ENCODE results near the gene C19orf25.

Gene C19orf25

DNA sequence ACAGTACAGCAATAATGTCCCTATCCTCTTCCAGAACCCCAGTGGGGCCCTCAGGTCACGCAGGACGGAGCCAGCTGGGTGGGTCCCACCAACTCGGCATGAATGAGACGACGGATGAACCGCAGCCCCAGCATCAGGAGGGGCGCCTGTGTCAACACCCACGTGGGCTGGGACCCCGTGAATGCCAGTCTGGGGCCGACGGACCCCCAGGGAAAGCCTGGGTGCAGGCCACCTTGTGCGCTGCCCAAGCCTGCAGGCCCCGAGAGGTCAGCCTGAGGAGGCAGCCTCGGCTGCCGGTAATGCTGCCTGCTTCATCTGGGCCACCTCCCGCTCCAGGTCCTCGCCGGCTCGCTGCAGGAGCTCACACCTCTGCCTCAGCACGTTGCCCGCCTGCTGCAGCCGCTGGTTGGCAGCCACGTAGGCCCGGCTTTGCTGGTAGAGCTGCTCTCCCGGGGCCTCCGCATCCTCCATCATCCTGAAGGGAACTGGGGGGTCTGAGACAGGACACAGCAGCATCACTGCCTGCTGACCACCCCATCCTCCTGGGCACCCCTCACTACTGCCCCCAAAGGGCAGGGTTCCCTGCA lies 4.2 kb downstream of the C19orf25 start:
- DNase-seq = no peak

DNA sequence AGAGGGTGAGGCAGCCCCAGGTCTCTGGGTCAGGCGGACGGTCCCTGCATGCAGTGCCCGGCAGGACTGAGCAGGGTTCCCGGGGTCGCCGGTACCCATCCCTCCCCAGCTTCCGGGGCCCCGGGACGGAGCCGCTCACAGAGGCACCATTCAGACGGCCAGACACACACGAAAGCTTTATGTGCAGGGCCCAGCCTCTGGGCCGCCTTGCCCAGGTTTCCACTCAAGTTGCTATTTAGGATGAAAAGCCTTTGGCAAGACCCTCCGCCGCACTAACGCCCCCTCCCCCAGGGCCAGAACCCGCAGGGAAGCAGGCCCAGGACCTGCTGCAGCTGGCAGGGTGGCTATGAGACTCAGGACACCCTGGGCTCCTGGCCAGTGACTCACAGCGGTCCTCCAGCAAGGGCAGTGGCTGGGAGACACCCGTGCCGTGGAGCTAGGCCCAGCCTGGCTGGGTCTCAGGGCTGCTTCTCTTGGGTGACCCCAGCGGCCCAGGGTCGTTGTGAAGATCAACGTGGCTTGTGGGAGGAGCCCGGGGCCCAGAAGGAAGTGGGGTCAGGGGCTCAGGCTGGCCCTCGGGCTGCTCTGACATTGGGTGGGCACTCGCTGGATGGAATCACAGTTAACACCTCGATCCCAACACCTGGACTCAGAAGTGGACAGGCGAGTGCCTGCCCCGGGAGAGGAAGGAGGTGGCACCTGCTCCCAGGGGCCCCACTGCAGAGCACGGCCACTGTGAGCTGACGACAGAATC lies 4.8 kb downstream of the C19orf25 start:
- DNase-seq = no peak

DNA sequence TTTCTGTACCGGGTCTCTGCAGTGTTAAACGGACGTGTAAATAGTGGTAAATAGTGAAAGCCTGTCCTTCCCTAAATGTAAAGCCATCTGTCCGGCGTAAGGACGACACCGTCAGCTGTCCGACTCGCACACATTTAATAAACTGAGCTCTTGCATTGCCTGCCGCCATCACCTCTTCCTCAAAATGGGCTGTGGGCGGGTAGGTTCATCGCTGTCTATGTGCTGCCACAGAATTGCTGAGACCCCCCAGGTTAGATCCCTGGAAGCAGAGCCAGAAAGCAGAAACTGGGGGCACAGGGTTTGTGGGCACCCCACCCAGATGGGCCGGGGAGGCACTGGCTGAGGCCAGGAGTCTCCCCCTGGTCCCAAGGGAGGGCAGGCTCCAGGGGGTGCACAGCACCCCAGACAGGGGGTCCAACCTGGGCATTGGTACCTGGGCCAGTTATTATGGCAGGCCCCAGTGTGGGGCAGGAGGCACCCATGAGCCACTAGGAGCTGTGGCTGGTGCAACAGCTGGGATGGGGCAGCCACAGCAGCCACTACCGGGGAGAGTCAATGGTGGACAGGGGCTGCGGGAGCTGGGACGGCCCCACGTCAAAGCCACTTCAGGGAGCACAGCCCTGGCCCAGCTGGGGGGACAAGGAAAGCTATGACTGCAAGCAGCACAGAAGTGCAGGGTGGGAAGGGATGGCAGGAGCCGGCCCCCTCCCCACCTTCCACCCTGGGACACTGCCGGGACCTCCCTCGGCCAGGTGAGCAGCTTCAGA lies 5.7 kb downstream of the C19orf25 start:
- no peak for DNase-seq

DNA sequence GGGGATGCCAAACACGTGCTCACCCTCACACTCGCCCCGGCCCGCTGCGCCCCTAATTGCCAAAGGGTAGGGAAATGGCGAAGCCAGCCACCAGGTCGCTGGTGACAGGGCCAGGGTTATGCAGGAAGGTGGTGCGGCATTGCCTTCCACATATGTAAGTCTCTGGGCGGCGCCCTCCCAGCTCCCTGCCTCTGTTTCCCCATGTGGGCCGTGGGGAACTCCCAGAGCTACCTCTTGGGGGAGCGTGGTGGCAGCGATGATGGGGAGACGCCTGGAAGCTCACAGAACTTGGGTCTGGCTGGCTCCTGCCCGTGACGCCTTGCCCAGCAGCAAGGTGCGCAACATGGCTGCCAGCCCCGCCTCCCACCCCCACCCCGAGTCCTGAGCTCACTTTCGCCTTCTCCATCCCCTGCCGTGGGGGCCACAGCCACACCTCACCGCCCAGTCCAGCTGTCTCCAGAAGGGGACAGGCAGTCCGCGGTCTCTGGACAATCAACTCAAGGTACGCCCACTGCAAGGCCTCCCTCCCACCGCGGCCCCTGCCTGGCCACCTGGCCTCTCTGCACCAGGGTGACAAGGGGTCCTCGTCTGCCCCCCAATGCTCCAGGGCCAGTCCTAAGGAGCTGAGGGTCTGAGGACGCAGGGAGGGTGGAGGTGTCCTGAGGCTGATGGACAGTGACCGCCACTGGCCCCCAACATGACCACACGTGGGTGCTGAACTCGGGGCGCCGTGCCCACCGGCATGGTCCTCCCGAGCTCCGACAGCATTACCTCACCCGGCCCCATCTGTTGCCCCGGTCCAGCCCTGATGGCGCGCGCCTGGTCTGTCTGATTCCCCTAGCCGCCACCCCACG lies 6.6 kb downstream of the C19orf25 start:
- DNase-seq = no peak

DNA sequence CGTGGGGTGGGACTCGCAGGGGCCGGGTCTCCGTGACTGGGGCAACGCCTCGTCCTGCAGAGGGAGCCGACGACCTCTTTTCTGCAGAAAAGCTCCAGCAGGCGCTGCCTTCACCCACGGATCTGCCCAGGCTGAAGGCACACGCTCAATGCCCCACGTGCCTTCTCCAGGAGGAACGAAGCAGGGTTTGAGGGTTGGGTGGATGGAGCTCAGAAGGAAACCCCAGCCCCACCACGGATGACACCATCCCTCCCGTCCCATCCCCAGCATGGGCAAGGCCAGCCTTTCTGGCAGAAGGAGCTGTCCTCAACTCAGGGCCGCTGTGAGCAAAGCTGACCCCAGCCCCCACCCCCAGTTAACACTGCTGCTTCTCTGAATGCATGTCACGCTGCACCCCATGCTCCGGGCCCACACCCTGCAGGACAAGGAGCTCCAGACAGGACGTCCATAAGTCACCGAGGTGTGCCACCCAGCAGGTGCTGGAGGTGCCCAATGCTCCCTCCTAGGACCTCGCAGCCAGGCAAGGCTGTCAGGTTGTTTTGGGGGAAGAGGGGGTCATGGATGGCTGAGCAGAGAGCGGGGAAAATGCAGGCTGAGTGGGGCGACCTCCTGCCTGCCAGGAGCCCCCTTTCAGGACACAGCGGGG lies 7.4 kb downstream of the C19orf25 start:
- DNase-seq = no peak

DNA sequence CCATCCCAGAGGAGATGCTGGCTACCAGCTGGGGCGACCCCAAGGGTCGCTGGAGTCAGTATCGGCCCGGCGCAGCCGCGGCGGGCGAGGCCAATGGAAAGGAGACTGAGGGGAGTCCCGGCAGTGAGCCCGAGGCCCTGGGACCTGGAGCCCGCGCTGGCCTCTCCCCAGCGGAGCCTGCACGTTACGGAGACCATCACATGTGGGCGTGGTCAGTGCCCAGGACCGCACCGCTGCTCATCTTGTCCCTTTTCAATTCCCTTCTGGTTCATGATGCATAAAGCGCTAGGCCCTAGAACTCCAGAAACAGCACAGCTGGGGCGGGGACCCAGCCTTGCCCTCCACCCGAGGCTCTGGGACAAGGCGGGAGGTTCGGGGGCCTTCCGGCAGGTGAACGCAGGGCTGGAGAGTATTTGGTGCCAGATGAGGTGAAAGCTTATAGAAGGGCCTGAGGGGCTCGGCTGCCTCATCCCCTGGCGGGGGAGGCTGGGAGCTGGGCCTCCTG lies 8.0 kb downstream of the C19orf25 start:
- DNase-seq = no peak

DNA sequence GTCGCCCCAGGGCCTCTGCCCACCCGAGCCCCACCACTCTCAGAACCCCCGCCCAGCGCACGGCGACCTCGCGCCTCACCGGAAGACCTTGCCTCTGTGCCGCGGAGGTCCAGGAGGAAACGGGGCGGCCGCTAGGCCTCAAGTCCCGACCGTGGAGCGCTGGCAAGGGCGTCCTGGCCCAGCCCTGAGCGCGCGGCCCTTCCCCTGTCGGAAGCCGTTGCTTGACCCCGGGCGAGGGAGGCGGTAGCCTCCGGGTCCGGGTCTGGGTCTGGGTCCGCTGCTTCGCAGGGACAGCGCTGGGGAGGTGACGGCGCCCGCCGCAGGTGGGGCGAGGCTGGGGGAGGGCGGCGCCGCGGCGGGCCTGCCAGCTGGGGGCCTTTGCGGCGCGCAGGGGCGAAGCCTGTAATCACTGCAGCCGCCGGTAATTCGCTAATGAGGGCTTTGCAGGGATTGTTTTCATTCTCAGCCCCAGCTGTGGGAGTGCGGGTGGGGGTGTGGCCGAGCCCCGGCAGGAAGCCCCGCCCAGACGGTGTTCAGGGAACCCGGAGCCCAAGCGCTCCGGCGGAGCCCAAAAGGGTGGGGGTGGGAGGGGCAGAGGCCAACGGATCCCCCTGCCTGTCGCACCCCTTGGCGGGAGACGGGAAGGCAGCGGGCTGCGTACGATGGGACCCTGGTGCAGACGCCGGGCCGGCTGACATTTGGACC lies 8.6 kb downstream of the C19orf25 start:
- DNase-seq = no peak

DNA sequence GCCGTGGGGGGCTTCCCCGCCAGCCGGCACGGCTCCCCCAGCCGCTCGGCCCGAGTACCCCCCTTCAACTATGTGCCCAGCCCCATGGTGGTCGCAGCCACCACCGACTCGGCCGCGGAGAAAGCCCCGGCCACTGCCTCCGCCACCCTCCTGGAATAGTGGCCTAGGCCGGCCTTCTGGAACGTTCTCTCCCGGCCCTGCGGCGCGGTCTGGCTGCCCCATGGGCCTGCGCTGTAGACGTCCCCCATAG lies 9.0 kb downstream of the C19orf25 start:
- no peak for DNase-seq

DNA sequence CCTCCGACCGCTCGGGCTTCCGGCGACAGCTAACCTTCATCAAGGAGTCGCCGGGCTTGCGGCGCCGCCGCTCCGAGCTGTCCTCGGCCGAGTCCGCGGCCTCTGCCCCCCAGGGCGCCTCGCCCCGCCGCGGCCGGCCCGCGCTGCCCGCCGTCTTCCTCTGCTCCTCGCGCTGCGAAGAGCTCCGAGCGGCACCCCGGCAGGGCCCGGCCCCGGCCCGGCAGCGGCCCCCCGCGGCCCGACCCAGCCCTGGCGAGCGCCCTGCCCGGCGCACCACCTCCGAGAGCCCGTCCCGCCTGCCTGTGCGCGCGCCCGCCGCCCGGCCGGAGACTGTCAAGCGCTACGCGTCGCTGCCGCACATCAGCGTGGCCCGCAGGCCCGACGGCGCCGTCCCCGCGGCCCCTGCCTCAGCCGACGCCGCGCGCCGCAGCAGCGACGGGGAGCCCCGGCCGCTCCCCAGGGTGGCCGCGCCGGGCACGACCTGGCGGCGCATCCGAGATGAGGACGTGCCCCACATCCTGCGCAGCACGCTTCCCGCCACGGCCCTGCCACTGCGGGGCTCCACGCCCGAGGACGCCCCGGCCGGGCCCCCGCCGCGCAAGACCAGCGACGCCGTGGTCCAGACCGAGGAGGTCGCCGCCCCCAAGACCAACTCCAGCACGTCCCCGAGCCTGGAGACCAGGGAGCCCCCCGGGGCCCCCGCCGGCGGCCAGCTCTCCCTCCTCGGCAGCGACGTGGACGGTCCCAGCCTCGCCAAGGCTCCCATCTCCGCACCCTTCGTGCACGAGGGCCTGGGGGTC lies 9.6 kb downstream of the C19orf25 start:
- DNase-seq = no peak

DNA sequence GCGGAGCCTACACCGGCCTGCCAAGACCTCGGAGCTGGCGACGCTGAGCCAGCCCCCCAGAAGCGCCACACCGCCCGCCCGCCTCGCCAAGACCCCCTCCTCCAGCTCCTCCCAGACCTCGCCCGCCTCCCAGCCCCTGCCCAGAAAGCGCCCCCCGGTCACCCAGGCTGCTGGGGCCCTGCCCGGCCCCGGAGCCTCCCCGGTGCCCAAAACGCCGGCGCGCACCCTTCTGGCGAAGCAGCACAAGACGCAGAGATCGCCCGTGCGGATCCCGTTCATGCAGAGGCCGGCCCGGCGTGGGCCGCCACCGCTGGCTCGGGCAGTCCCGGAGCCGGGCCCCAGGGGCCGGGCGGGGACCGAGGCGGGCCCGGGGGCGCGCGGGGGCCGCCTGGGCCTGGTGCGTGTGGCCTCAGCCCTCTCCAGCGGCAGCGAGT lies 10.2 kb downstream of the C19orf25 start:
- DNase-seq = no peak

DNA sequence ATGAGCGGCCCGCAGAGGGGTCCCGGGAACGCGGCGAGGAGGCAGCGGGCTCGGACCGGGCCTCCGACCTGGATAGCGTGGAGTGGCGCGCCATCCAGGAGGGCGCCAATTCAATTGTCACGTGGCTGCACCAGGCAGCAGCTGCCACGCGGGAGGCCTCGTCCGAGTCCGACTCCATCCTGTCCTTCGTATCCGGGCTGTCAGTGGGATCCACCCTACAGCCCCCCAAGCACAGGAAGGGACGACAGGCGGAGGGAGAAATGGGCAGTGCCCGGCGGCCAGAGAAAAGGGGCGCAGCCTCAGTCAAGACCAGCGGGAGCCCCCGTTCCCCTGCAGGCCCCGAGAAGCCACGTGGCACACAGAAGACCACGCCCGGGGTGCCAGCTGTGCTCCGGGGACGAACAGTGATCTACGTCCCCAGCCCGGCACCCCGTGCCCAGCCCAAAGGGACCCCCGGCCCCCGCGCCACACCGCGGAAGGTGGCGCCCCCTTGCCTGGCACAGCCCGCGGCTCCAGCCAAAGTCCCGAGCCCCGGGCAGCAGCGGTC lies 10.7 kb downstream of the C19orf25 start:
- DNase-seq = no peak

DNA sequence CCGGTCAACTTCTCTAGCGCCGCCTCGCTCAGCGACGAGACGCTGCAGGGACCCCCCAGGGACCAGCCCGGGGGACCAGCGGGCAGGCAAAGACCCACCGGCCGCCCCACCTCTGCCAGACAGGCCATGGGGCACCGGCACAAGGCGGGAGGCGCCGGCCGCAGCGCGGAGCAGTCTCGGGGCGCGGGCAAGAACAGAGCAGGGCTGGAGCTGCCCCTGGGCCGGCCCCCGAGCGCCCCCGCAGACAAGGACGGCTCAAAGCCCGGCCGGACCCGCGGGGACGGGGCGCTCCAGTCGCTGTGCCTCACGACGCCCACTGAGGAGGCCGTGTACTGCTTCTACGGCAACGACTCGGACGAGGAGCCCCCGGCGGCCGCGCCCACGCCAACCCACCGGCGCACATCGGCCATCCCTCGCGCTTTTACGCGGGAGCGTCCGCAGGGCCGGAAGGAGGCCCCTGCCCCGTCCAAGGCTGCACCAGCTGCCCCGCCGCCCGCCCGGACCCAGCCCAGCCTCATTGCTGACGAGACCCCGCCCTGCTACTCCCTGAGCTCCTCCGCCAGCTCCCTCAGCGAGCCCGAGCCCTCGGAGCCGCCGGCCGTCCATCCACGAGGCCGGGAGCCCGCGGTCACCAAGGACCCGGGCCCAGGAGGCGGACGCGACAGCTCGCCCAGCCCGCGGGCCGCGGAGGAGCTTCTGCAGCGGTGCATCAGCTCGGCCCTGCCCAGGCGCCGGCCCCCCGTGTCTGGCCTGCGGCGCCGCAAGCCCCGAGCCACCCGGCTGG lies 11.3 kb downstream of the C19orf25 start:
- no peak for DNase-seq

DNA sequence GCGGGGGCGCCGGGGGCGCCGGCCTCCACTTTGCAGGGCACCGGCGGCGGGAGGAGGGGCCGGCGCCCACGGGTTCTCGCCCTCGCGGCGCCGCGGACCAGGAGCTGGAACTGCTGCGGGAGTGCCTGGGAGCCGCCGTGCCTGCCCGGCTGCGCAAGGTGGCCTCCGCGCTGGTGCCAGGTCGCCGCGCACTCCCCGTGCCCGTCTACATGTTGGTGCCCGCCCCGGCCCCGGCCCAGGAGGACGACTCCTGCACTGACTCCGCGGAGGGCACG lies 11.9 kb downstream of the C19orf25 start:
- DNase-seq = no peak

DNA sequence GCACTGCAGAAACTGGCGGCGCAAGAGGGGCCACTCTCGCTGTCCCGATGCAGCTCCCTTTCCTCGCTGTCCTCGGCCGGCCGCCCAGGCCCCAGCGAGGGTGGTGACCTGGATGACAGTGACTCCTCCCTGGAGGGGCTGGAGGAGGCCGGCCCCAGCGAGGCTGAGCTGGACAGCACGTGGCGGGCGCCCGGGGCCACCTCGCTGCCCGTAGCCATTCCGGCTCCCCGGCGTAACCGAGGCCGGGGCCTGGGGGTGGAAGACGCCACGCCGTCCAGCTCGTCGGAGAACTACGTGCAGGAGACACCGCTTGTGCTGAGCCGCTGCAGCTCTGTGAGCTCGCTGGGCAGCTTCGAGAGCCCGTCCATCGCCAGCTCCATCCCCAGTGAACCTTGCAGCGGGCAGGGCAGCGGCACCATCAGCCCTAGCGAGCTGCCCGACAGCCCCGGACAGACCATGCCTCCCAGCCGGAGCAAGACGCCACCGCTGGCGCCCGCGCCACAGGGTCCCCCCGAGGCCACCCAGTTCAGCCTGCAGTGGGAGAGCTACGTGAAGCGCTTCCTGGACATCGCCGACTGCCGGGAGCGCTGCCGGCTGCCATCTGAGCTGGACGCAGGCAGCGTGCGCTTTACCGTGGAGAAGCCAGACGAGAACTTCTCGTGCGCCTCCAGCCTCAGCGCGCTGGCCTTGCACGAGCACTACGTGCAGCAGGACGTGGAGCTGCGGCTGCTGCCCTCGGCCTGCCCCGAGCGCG lies 12.4 kb downstream of the C19orf25 start:
- no peak for DNase-seq

DNA sequence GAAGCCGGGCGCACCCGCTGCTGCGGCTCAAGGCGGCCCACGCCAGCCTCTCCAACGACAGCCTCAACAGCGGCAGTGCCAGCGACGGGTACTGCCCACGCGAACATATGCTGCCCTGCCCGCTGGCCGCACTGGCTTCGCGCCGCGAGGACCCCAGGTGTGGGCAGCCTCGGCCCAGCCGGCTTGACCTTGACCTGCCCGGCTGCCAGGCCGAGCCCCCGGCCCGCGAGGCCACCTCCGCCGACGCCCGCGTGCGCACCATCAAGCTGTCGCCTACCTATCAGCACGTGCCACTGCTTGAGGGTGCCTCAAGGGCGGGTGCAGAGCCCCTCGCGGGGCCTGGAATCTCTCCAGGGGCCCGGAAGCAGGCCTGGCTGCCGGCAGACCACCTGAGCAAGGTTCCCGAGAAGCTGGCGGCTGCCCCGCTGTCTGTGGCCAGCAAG lies 13.0 kb downstream of the C19orf25 start:
- DNase-seq = no peak

DNA sequence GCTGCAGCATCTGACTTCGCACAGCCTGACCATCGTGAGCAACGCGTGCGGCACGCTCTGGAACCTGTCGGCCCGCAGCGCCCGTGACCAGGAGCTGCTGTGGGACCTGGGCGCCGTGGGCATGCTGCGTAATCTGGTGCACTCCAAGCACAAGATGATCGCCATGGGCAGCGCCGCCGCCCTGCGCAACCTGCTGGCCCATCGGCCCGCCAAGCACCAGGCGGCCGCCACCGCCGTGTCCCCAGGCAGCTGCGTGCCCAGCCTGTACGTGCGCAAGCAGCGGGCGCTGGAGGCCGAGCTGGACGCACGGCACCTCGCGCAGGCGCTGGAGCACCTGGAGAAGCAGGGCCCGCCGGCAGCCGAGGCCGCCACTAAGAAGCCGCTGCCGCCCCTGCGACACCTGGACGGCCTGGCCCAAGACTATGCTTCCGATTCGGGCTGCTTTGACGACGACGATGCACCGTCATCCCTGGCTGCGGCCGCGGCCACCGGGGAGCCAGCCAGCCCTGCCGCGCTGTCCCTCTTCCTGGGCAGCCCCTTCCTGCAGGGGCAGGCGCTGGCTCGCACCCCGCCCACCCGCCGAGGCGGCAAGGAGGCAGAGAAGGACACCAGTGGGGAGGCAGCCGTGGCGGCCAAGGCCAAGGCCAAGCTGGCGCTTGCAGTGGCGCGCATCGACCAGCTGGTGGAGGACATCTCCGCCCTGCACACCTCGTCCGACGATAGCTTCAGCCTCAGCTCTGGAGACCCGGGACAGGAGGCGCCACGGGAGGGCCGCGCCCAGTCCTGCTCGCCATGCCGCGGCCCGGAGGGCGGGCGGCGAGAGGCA lies 13.6 kb downstream of the C19orf25 start:
- DNase-seq = no peak

DNA sequence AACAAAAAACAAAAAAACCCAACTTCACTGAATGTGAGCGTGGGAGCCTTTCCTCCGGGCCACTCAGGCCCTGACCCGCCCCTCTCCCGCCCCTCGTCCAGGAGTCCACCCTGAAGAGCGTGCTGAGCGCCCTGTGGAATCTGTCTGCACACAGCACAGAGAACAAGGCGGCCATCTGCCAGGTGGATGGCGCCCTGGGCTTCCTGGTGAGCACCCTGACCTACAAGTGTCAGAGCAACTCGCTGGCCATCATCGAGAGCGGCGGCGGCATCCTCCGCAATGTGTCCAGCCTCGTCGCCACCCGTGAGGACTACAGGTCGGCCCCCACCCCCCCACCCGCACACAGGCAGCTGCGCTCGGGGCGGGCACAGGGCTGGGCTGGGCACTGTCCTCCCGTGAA lies 17.2 kb downstream of the C19orf25 start:
- DNase-seq = no peak
